Measurements from ENCODE around the gene DOCK4. TPM values are rescaled to one million over a fixed set of nuclear protein-coding genes. Genes with fewer than 3 reads are reported as not detected.

Gene DOCK4
- total RNA-seq, 1 donor from 2014 or later = 51.2 TPM

DNA sequence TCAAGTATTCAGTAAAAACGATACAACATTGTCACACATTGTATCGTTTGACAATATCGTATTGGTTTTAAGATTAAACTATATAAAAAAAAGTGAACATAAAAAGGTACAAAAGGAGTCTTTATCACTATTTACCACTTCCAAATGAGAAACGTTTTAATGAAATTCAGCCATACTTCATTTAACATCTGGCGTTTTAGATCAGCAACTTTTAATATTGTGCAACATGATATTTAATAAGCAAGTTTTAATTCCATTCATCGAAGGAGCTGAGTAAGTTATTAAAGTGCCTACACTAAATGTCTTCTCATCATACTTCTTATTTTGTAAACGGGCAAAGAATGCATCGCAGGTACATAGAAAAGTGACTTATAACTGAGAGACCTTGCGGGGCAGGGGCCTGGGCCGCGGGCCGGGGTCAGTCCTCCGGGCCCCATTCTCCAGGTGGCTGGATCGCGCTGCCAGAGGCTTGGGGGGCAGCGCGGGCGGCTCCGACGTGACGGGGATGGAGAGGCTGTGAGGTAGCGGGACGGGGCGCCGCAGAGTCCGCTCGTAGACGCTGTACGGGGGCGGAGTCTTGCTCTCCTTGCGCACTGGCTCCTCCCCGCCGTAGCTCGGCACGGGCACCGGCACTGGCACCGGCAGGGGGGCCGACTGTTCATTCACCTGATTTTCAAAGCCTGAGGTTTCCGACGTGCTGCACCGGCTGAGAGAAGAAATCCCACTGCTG, 478.1 kb downstream of the DOCK4 start:
- intact Hi-C loops (cut with DNase I) = no loop called here
- no peak for ATAC-seq
- DNase-seq (ENCODE audit: low spot score) = no peak

GRCh38 chr7:111718886-111719285, 487.3 kb downstream of the DOCK4 start:
- intact Hi-C loops (cut with DNase I) = no loop called here
- ATAC-seq = no peak
- DNase-seq (ENCODE audit: low spot score) = no peak

- DNase-seq (ENCODE audit: low spot score) (no peak), ATAC-seq (no peak)
- intact Hi-C loops (cut with DNase I) = no loop called here
Observed at GRCh38 chr7:111711426-111712065, 494.7 kb downstream of the DOCK4 start.

DNA sequence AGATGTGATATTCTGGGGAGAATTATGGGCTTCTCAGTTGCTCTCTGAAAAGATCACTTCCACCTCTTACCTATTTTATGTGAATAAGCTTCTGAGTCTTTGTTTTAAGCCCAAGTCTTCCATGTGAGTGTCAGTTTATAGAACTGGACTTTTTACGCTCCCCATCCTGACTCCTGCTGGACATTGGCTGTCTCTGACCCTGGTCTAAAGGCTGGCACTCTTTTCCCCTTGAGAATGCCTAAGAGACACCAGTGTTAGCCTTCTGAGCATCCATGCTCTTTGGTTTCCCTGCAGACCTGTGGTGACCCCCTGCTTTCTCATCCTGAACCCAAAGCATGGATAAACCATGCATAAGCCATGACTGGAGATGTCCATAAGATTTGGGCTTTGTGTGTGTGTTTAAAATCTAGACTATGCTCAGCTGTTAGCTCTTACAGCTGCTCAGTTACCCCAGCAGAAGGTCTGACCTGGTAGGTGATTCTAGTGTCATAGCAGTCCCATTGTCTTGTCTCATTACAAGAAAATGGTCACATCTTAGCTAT, 495.3 kb downstream of the DOCK4 start:
- ATAC-seq (no peak), DNase-seq (ENCODE audit: low spot score) (no peak)
- intact Hi-C loops (cut with DNase I) = no loop called here

GRCh38 chr7:111708072-111708471, 498.1 kb downstream of the DOCK4 start:
- DNase-seq (ENCODE audit: low spot score) (no peak), ATAC-seq (no peak)
- intact Hi-C loops (cut with DNase I) = no loop called here

GRCh38 chr7:111705807-111706206, 500.4 kb downstream of the DOCK4 start:
- intact Hi-C loops (cut with DNase I) = no loop called here
- no peak for DNase-seq (ENCODE audit: low spot score)

DNA sequence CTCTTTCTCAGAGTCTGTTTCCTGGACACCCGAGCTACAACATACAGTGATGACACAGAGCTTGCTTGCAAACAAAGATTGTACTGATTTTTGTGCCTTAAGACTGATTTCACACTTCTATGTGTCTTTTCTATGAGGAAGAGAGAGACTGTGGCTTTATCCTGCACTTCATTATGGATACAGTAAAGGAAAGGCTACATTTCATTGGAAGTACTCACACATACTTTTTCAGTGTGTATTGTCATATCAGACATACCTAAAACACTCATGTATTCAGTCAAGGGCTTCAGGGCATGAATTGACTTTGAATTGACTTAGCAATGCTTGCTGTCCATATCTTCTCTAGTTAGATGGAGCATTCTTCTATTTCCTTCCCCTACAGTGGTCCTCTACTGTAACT, 508.4 kb downstream of the DOCK4 start:
- ATAC-seq = no peak

More at GRCh38 chr7:111705807-111706206, 500.4 kb downstream of the DOCK4 start:
- no peak for ATAC-seq

DNA sequence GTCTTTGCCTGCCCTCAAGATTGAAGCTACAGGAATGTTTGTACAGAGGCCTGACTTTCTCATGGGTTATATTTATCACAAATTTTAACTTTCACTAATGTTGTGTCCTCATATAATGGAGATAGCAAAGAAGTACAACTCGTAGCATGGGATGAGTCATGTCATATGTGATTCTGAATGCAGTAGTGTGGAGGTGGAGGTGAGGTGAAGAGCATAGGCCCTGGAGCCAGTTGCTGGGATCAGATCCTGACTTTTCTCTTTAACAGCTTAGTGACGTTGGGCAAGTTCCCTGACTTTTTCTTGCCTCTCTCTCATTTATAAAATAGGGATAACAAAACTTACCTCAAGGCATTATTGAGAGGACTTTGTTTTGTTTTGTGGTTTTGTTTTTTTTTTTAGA, 511.8 kb downstream of the DOCK4 start:
- no peak for ATAC-seq
- no peak for DNase-seq (ENCODE audit: low spot score)
- intact Hi-C loops (cut with DNase I) = loop anchor here (10.0 kb wide), 1 partner anchor 1900 kb away; no protein-coding TSS in a partner anchor

More for the DNA sequence above, 508.4 kb downstream of the DOCK4 start:
- intact Hi-C loops (cut with DNase I) = loop anchor here (10.0 kb wide), 1 partner anchor 1897 kb away; no protein-coding TSS in a partner anchor
- no peak for DNase-seq (ENCODE audit: low spot score)

GRCh38 chr7:111690364-111691111, 515.7 kb downstream of the DOCK4 start:
- ATAC-seq (no peak), DNase-seq (ENCODE audit: low spot score) (no peak)
- intact Hi-C loops (cut with DNase I) = loop anchor here (10.0 kb wide), 1 partner anchor 1904 kb away; no protein-coding TSS in a partner anchor

- DNase-seq (ENCODE audit: low spot score) = no peak
- intact Hi-C loops (cut with DNase I) = no loop called here
- ATAC-seq = no peak
Observed at GRCh38 chr7:111685349-111685748, 520.9 kb downstream of the DOCK4 start.

DNA sequence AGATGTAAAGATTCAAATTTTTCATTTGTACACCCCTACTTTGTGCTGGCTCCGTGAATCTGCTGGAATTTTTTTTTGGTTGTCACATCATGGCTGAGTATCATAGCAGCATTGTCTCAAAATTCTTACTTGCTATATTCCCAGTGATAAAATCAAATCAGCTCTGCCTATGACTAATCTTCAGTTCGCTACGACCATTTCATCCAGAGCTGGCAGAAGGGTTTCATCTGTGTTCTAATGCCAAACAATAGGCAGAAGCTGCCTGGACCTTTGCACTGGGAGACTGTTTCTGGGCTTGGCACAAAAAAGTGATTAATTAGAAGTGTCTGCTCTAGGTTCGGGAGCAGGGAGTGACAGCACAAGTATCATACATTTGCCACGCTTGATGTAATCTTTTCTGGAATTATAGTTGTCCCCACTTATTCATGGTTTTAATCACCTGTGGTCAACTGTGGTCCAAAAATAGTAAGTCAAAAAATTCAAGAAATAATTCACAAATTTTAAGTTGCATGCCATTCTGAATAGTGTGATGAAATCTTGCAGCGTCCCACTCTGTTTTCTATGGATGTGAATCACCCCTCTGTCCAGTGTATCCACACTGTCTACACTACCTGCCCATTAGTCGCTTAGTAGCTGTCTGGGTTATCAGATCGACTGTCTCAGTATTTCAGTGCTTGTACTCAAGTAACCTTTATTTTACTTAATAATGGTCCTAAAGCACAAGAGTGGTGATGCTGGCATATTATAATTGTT, 523.4 kb downstream of the DOCK4 start:
- ATAC-seq = no peak
- DNase-seq (ENCODE audit: low spot score) = no peak
- intact Hi-C loops (cut with DNase I) = no loop called here

DNA sequence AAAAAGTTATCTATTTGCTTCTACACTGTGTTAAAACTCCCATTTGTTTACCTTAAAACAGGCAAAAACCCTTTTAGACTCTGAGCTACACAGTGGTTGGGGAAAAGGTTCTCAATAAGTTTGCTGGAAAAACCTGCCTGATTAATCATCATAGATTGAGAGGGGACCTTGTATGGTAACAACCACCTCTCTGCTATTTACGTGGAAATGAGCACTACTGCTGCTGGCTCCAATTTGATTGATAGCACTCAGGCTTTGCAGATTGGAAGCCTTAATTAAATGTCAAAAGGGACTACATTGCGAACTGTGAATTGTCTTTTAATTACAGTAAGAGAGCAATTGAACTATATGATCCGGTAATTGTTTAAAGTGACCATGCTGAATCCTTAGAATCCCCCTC, 525.0 kb downstream of the DOCK4 start:
- ATAC-seq (no peak), DNase-seq (ENCODE audit: low spot score) (no peak)
- intact Hi-C loops (cut with DNase I) = no loop called here

- ATAC-seq = no peak
- intact Hi-C loops (cut with DNase I) = no loop called here
- no peak for DNase-seq (ENCODE audit: low spot score)
Observed at GRCh38 chr7:111678986-111679385, 527.2 kb downstream of the DOCK4 start.

DNA sequence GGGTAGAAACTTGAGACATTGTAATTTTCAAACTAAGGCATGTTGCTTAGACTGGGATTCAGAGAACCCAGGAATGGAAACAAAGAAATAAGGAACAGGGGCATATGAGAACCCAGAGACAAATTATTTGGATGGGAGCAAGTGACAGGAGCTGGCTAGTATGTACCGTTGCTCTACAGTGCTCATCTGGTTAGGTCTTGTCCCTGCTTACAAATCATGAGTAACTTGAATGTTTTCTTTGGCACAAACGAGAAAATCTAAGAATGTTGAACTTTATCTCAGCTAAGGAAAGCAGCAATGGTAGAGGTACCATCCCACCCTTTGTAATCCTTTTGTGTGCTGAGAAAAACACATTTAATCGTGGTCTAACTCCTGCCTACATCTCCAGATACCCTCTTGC, 527.9 kb downstream of the DOCK4 start:
- ATAC-seq (no peak), DNase-seq (ENCODE audit: low spot score) (no peak)
- intact Hi-C loops (cut with DNase I) = no loop called here

GRCh38 chr7:111677848-111678247, 528.4 kb downstream of the DOCK4 start:
- DNase-seq (ENCODE audit: low spot score) (no peak), ATAC-seq (no peak)
- intact Hi-C loops (cut with DNase I) = no loop called here

GRCh38 chr7:111676811-111677210, 529.4 kb downstream of the DOCK4 start:
- intact Hi-C loops (cut with DNase I) = no loop called here
- no peak for DNase-seq (ENCODE audit: low spot score)
- ATAC-seq = no peak

Data from sciatic nerve (tissue), 2 donors.